ENCODE measurements around the gene TOP1. TPM values are rescaled to one million over a fixed set of nuclear protein-coding genes. Genes with fewer than 3 reads are reported as not detected.

The TOP1 gene
- total RNA-seq, 4 donors from 2014 or later: 23.1 to 49.9 (median 31.6) TPM

DNA sequence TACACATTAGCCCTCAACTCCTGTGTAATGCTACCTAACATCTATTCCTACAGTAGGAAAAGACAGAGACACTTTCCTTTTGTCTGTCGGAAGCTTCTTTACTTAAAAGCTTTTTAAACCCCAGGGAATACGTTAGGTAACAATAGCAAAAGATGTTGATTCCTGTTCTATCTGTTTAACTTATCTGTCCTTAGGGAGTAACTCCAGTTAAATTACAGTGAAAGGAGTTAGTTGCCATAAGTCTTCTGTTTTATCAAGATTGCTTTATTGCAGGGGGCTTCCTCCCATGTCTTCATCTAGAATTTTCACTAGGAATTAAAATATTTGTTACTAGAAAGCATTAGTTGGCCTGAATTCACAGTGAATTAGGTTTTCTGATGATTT lies 26.2 kb downstream of the TOP1 start:
- DNase-seq: no peak
- TF ChIP-seq POLR2A (IDR thresholded peaks at IDR 0.05): no peak
- TF ChIP-seq, protein P1, sequence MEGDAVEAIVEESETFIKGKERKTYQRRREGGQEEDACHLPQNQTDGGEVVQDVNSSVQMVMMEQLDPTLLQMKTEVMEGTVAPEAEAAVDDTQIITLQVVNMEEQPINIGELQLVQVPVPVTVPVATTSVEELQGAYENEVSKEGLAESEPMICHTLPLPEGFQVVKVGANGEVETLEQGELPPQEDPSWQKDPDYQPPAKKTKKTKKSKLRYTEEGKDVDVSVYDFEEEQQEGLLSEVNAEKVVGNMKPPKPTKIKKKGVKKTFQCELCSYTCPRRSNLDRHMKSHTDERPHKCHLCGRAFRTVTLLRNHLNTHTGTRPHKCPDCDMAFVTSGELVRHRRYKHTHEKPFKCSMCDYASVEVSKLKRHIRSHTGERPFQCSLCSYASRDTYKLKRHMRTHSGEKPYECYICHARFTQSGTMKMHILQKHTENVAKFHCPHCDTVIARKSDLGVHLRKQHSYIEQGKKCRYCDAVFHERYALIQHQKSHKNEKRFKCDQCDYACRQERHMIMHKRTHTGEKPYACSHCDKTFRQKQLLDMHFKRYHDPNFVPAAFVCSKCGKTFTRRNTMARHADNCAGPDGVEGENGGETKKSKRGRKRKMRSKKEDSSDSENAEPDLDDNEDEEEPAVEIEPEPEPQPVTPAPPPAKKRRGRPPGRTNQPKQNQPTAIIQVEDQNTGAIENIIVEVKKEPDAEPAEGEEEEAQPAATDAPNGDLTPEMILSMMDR (IDR thresholded peaks at IDR 0.05): no peak
- intact Hi-C loops (cut with DNase I): no loop called here
- H3K9me3 ChIP-seq: no peaks in the 10 kb centered on the region
- H3K36me3 ChIP-seq: no peaks in the 10 kb centered on the region
- peaks cover 23 to 85% (median 40%) of the 10 kb centered on the region in 3 donors for H3K4me1 ChIP-seq
- H3K27me3 ChIP-seq: no peaks in the 10 kb centered on the region
- no peak overlapping the region for H3K4me3 ChIP-seq
- H3K27ac ChIP-seq: no peak overlapping the region
- 71 to 76% methylated on average over 2 of the region's 2 CpGs for WGBS, 2 donors

- H3K9me3 ChIP-seq: no peaks in the 10 kb centered on the region
- no peak for DNase-seq
- no peaks in the 10 kb centered on the region for H3K36me3 ChIP-seq
- no peak overlapping the region for H3K27ac ChIP-seq
- H3K27me3 ChIP-seq: no peaks in the 10 kb centered on the region
- intact Hi-C loops (cut with DNase I): no loop called here
- TF ChIP-seq POLR2A (IDR thresholded peaks at IDR 0.05): no peak
- TF ChIP-seq, protein P1 (IDR thresholded peaks at IDR 0.05): no peak
- H3K4me1 ChIP-seq: peaks cover 15 to 77% (median 32%) of the 10 kb centered on the region in 3 donors
- no peak overlapping the region for H3K4me3 ChIP-seq
- 72 to 87% methylated on average over 1 of the region's 1 CpG for WGBS, 2 donors
Observed at GRCh38 chr20:41055679-41056078, 27.1 kb downstream of the TOP1 start.

DNA sequence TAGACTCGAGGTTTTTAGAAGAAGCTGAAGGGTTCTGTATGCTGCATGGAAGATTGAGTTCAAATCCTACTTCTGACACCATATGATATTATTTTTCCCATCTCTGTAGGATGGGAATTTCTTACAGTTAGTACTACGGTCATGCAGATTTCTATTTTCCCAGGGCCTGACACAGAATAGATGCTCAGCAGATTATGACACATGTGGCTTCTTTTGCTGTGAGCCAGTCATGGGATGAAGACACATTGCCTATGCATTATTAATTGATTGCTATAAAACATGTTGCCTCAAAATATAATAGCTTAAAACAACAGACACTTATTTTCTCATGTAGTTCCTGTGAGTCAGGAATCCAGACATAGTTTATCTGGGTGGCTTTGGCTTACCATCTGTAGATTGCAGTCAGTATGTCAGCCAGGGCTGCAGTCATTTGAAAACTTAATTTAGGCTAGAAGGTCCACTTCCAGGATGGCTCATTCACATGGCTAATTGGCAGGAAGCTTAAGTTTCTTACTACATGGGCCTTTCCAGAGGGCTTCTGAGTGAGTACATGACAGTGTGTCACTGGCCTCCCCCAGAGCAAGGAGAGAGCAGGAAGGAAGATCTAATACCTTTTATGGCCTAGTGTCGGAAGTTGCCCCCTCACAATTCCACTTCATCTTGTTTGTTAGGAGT lies 29.5 kb downstream of the TOP1 start:
- intact Hi-C loops (cut with DNase I): no loop called here
- Histone ChIP-seq H3K27ac (no peak overlapping the region), H3K4me1 (peaks cover 0 to 52% (median 7%) of the 10 kb centered on the region in 3 donors), H3K4me3 (no peak overlapping the region), H3K9me3 (no peaks in the 10 kb centered on the region), H3K36me3 (peaks cover 0 to 21% (median 0%) of the 10 kb centered on the region in 3 donors), H3K27me3 (no peaks in the 10 kb centered on the region)
- TF ChIP-seq, protein P1 (IDR thresholded peaks at IDR 0.05): no peak
- no peak for TF ChIP-seq POLR2A (IDR thresholded peaks at IDR 0.05)
- DNase-seq: no peak
- WGBS, 2 donors: 80% methylated on average over 2 to 3 of the region's 3 CpGs

DNA sequence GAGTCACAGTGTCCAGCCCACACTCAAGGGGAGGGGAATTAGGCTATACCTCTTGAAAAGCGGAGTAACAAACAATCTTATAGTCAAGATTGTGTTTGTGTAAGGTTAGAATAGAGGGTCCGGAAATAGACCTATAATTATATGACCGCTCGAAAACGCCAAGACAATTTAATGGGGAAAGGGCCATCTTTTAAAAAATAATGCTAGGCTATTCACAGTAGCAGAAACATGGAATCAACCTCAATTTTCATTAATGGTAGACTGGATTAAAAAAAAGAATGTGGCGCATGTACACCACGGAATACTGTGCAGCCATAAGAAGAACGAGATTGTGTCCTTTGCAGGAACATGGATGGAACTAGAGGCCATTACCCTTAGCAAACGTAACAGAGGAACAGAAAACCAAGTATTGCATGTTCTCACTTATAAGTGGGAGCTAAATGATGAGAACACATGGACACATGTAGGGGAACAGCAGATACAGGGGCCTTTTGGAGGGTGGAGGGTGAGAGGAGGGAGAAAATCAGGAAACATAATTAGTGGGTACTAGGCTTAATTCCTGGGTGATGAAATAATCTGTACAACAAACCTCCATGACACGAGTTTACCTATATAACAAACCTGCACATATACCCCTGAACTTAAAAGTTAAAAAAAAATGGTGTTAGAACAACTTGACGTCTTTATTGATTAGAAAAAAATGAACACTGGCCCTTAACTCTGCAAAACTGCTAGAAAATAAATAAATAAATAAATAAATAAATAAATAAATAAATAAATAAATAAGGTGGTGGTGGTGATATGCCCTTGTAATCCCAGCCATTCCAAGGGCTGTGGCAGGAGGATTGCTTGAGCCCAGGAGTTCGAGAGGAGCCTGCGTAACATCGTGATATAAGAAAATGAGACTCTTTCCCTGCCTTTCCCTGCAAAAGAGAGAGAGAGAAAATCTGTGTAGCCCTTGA lies 30.3 kb downstream of the TOP1 start:
- Histone ChIP-seq H3K9me3 (no peaks in the 10 kb centered on the region), H3K27me3 (no peaks in the 10 kb centered on the region), H3K4me3 (no peak overlapping the region), H3K36me3 (peaks cover 0 to 26% (median 0%) of the 10 kb centered on the region in 3 donors), H3K27ac (no peak overlapping the region), H3K4me1 (peaks cover 0 to 44% (median 4%) of the 10 kb centered on the region in 3 donors)
- no peak for TF ChIP-seq POLR2A (IDR thresholded peaks at IDR 0.05)
- TF ChIP-seq, protein P1 (IDR thresholded peaks at IDR 0.05): no peak
- 92 to 94% methylated on average over 14 of the region's 14 CpGs for WGBS, 2 donors
- no peak for DNase-seq
- intact Hi-C loops (cut with DNase I): no loop called here

DNA sequence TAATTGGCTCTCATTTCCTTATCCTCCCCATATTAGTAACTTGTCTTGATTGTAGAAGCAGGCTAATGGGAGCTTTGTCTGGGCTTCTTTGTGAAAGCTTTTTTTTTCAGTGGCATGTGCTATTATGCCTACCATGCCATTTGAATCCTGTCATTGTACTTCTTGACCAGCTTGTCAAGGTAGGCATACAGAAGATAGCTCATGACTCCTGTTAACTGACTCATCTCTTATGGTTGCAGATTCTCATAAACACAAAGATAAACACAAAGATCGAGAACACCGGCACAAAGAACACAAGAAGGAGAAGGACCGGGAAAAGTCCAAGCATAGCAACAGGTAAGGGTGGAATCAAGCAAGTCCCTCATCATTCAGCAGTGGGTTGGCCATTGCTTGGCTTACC lies 32.5 kb downstream of the TOP1 start:
- Histone ChIP-seq H3K27me3 (no peaks in the 10 kb centered on the region), H3K27ac (no peak overlapping the region), H3K4me3 (no peak overlapping the region), H3K36me3 (peaks cover 0 to 37% (median 0%) of the 10 kb centered on the region in 3 donors), H3K4me1 (peaks cover 0 to 24% (median 0%) of the 10 kb centered on the region in 3 donors), H3K9me3 (no peaks in the 10 kb centered on the region)
- intact Hi-C loops (cut with DNase I): no loop called here
- WGBS, 2 donors: 78 to 89% methylated on average over 3 of the region's 3 CpGs
- DNase-seq: no peak
- no peak for TF ChIP-seq POLR2A (IDR thresholded peaks at IDR 0.05)
- TF ChIP-seq, protein P1 (IDR thresholded peaks at IDR 0.05): no peak
